VCaP (cell line): ENCODE results near the gene DYRK2.

ENCODE experiments used
- H3K27ac ChIP-seq: fragments of 450-650 bp; 2 replicates; pipeline ENCODE4 v1.5.1; 2017
- TF ChIP-seq, protein P1 (sequence below): fragments of 450-650 bp; conservative IDR thresholded peaks from 2 replicates; pipeline ENCODE4 v1.5.1; 2017; ENCODE audit warnings: mild to moderate bottlenecking, moderate library complexity

DYRK2 gene

DNA sequence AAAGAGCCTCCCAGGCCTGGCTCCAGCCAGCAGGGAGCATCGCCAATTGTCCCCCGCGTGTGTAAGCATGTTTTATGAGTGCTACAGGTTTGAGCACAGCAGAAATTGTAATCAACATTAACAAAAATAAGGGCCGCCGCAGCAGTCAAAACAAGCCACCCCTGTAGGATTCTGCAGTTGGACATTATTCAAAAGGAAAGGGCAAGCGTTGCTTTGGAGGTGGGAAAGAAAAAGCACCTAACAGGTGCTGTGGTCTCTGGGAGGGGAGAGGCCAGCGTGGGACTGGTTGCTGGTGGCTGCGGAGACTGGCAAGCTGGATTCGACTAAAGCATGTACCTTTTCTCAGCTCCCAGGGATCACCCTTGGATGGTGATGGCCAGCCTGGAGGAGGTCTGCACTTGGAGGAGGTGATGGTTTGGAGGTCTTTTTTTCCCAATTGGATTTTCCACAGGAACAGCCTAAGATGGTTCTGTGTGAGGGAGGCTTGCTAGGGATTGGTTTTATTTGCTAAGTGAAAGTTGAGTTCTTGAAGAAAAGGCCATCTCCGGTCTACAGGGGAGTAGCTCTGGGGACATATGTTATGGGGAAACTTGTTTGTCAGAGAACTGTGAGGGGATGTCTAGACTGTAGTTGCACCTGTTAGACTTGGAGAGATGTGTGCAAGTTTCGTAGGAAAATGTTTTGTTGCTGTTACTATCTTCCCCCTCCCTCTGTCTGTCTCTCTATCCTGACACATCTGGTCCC is 2.0 kb downstream of the DYRK2 start:
- H3K27ac ChIP-seq, result peak overlapping the region; percentile 92
- TF ChIP-seq, protein P1, sequence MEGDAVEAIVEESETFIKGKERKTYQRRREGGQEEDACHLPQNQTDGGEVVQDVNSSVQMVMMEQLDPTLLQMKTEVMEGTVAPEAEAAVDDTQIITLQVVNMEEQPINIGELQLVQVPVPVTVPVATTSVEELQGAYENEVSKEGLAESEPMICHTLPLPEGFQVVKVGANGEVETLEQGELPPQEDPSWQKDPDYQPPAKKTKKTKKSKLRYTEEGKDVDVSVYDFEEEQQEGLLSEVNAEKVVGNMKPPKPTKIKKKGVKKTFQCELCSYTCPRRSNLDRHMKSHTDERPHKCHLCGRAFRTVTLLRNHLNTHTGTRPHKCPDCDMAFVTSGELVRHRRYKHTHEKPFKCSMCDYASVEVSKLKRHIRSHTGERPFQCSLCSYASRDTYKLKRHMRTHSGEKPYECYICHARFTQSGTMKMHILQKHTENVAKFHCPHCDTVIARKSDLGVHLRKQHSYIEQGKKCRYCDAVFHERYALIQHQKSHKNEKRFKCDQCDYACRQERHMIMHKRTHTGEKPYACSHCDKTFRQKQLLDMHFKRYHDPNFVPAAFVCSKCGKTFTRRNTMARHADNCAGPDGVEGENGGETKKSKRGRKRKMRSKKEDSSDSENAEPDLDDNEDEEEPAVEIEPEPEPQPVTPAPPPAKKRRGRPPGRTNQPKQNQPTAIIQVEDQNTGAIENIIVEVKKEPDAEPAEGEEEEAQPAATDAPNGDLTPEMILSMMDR, result no peak

DNA sequence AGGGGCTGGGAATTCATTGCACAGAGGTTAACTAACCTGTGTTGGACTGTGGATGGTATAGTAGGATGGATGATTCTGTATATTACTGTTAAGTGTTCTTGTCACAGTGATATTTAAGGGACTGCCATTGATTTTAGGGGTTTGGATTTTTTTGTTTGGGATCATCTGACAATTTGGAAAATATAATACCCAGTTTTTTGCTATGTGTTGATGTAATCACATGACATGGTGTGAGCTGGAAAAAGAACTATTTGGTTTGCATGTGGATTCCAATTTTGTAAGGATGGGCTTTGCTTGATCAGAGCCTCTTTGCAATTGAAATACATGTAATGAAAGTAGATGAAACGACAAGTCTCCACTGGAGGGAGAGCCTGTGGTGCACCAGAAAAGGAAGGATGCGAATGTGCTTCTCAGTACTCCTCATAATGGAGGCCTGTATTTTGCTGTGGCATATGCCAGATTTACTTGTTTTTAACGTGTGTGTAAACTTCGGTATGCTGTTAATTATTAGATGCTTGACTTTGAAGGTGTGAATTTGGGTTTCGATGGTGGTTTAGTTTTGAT is 2.7 kb downstream of the DYRK2 start:
- TF ChIP-seq, protein P1, result peak; percentile 65
- H3K27ac ChIP-seq, result peak overlapping the region; percentile 92; the same call in 1 of the 2 replicates

DNA sequence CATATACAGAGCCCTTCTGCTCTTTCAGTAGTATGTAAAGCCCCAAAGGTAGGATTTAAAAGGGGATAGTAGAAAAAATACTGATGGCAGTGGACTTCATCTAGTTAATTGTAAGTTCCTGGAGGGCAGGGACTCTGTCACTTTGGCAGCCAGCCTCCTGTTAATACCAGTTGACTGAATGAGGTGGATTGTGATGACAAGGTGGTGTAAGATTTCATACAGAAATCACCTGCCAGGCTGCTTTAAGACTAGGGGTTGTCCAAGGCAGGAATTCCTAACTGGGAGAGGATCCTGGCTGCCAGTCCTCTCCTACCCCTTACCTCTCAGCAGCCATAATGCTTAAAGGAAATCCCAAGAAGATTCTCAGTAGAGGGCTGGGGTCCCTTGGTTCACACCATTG is 7.3 kb downstream of the DYRK2 start:
- TF ChIP-seq, protein P1, result no peak

DNA sequence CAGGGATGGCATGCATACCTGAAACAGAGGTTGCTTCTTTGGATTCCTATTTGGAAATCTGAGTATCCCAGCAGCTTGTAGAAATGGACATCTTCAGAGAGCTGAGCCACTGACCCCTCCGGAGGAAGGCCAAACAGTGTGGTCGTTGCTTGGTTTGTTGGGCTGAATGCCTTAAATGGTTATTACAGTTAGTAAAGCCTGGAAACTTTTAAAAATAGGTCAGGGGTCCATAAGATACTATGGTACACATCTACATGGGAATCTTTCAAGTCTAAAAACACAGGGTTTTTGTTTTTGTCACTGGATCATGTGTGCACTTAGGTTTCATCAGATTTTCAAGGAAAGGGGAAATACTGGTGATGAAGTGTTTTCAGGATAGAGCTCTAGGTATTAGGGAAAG is 7.7 kb downstream of the DYRK2 start:
- no peak overlapping the region for H3K27ac ChIP-seq
- TF ChIP-seq, protein P1, result no peak

More for the DNA sequence above, 7.3 kb downstream of the DYRK2 start:
- H3K27ac ChIP-seq, result no peak overlapping the region

DNA sequence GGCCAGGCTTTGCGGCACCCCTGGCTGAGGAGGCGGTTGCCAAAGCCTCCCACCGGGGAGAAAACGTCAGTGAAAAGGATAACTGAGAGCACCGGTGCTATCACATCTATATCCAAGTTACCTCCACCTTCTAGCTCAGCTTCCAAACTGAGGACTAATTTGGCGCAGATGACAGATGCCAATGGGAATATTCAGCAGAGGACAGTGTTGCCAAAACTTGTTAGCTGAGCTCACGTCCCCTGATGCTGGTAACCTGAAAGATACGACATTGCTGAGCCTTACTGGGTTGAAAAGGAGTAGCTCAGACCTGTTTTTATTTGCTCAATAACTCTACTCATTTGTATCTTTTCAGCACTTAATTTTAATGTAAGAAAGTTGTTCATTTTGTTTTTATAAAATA is 9.9 kb downstream of the DYRK2 start:
- no peak overlapping the region for H3K27ac ChIP-seq
- TF ChIP-seq, protein P1, result no peak

DNA sequence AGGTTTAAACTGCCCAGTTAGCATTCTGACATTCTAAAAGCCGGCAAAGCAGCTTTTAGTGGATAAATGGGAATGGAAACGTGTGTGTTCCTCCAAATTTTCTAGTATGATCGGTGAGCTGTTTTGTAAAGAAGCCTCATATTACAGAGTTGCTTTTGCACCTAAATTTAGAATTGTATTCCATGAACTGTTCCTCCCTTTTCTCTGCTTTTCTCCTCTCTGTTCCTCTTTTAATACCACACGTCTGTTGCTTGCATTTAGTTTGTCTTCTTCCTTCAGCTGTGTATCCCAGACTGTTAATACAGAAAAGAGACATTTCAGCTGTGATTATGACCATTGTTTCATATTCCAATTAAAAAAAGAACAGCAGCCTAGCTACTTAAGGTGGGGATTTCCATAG is 10.7 kb downstream of the DYRK2 start:
- H3K27ac ChIP-seq, result no peak overlapping the region
- TF ChIP-seq, protein P1, result no peak

DNA sequence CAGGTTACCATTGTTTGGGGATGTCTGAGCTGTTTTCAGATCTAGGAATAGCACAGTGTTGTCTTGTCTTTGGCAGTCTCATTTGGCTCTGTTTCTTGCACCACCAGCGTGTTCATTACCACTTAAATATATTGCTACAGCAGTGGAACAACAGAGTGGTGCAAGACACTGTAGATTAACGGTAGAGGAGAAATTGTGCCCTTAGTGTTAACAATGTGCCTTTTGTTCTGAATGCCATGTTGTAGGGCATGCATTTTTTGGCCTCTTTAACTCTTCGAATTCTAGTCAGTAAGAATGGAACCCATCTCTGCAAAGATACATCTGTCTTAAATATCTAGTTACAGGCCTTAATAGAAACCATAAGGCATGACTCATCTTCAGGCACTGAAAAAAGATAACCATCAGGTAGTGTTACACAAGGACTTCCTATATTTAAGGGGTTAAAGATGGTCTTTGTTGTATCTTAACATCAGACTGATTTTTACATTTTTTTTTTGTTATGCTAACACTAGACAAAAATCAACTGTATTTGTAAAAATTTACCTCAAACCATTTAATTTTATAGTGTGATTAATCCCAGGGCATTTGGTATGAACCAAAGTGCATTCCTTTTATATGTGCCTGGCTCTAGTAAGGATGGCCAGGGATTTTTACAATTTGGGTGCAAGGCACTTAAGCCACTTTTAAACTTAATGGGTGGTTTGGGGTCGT is 12.9 kb downstream of the DYRK2 start:
- TF ChIP-seq, protein P1, result no peak
- H3K27ac ChIP-seq, result no peak overlapping the region
